Neural cell (in vitro differentiated cells): ENCODE results near the gene ADGRG3.

Experiments used
- EZH2 ChIP-seq: fragments of 200-600, 300-800 bp; shearing (Covaris generic), sonication (generic); IDR thresholded peaks from 2 replicates; pipeline ENCODE4 v1.6.1; 2014; ENCODE audit warnings: antibody characterized with exemption, low read length, borderline replicate concordance, mild to moderate bottlenecking; ENCODE audit not compliant: insufficient read depth, poor library complexity, severe bottlenecking
- MXI1 ChIP-seq: fragments of 450-650 bp; conservative IDR thresholded peaks from 2 replicates; pipeline ENCODE4 v1.6.1; 2014; ENCODE audit warnings: antibody characterized with exemption, mild to moderate bottlenecking; ENCODE audit not compliant: poor library complexity, severe bottlenecking
- POLR2AphosphoS5 ChIP-seq: IDR thresholded peaks from 2 replicates; pipeline ENCODE4 v1.6.1; 2012
- RAD21 ChIP-seq: fragments of 450-650 bp; conservative IDR thresholded peaks from 2 replicates; pipeline ENCODE4 v1.6.1; 2014; ENCODE audit warnings: antibody characterized with exemption, mild to moderate bottlenecking, moderate library complexity
- SMC3 ChIP-seq: fragments of 450-650 bp; conservative IDR thresholded peaks from 2 replicates; pipeline ENCODE4 v1.6.1; 2014; ENCODE audit warnings: antibody characterized with exemption, mild to moderate bottlenecking, moderate library complexity; ENCODE audit not compliant: poor library complexity
- TF ChIP-seq, protein P1 (sequence below): fragments of 450-650 bp; IDR thresholded peaks from 2 replicates; pipeline ENCODE4 v1.5.1; 2014; ENCODE audit warnings: antibody characterized with exemption, mild to moderate bottlenecking, moderate library complexity; ENCODE audit not compliant: poor library complexity, severe bottlenecking
- TF ChIP-seq, protein P2 (sequence below): IDR thresholded peaks from 2 replicates; pipeline ENCODE4 v1.6.1; 2012; ENCODE audit warnings: borderline replicate concordance

DNA sequence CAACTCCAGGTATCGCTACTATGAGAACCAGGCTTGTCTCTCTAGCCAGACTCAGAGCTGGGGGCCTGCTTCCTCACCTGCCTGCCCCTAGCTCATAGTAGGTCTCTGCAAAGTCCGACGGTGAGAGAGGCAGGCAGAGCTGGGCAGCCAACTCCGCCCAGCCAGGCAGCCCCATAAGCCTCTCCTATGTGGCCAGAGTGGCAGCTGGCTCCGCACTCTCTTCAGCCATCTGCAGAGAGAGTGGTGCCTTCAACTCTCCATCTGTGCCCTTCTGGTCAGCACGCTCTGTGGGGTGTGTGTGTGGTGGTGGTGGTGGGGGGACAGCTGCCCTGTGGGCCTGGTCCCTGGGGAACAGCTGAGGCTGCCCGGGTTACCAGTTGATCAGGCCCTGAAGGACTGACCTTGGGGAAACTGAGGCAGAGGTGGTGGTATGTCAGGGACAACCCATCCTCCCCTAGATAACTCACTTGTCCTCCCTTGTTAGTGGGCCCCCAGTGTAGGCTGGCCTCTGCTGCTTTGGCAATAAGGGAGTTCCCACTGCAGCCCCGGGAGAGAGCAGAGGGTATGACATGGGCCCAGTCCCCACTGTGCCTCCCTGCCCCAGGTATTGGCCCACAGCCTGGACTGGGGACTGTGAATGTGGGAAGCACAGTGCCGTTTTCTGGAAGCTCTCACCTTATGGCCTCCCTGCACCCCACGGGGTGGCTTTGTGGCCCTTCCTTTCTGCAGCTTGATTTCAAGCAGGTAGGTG, 41.5 kb upstream of the ADGRG3 start:
- TF ChIP-seq, protein P1, sequence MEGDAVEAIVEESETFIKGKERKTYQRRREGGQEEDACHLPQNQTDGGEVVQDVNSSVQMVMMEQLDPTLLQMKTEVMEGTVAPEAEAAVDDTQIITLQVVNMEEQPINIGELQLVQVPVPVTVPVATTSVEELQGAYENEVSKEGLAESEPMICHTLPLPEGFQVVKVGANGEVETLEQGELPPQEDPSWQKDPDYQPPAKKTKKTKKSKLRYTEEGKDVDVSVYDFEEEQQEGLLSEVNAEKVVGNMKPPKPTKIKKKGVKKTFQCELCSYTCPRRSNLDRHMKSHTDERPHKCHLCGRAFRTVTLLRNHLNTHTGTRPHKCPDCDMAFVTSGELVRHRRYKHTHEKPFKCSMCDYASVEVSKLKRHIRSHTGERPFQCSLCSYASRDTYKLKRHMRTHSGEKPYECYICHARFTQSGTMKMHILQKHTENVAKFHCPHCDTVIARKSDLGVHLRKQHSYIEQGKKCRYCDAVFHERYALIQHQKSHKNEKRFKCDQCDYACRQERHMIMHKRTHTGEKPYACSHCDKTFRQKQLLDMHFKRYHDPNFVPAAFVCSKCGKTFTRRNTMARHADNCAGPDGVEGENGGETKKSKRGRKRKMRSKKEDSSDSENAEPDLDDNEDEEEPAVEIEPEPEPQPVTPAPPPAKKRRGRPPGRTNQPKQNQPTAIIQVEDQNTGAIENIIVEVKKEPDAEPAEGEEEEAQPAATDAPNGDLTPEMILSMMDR: no peak
- TF ChIP-seq RAD21: no peak
- no peak for TF ChIP-seq POLR2AphosphoS5
- TF ChIP-seq, protein P2, sequence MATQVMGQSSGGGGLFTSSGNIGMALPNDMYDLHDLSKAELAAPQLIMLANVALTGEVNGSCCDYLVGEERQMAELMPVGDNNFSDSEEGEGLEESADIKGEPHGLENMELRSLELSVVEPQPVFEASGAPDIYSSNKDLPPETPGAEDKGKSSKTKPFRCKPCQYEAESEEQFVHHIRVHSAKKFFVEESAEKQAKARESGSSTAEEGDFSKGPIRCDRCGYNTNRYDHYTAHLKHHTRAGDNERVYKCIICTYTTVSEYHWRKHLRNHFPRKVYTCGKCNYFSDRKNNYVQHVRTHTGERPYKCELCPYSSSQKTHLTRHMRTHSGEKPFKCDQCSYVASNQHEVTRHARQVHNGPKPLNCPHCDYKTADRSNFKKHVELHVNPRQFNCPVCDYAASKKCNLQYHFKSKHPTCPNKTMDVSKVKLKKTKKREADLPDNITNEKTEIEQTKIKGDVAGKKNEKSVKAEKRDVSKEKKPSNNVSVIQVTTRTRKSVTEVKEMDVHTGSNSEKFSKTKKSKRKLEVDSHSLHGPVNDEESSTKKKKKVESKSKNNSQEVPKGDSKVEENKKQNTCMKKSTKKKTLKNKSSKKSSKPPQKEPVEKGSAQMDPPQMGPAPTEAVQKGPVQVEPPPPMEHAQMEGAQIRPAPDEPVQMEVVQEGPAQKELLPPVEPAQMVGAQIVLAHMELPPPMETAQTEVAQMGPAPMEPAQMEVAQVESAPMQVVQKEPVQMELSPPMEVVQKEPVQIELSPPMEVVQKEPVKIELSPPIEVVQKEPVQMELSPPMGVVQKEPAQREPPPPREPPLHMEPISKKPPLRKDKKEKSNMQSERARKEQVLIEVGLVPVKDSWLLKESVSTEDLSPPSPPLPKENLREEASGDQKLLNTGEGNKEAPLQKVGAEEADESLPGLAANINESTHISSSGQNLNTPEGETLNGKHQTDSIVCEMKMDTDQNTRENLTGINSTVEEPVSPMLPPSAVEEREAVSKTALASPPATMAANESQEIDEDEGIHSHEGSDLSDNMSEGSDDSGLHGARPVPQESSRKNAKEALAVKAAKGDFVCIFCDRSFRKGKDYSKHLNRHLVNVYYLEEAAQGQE: no peak
- TF ChIP-seq EZH2: no peak
- TF ChIP-seq MXI1: no peak
- no peak for TF ChIP-seq SMC3
